NCI-H460 (cell line): ENCODE results near the gene TXNDC11. TPM values are rescaled to one million over a fixed set of nuclear protein-coding genes. Genes with fewer than 3 reads are reported as not detected.

ENCODE experiments used
- DNase-seq: peaks from one replicate; pipeline ENCODE4 v3.0.0-alpha.2; 2016; ENCODE audit warnings: low read depth; ENCODE audit errors: extremely low read depth
- small RNA-seq, 2 experiments: library from RNA; depleted of rRNA; stranded (forward); fragments of <200 nt; gene quantifications; one replicate each; pipeline ENCODE3, GENCODE V24; 2014
- total RNA-seq: library from RNA; depleted of rRNA; stranded (reverse); fragments of >200 nt; shearing (Covaris generic); gene quantifications from 2 replicates; pipeline ENCODE4 v1.2.3, GENCODE V29; 2014; rRNA removed

Gene TXNDC11
- total RNA-seq, 1 experiment from 2014 or later: 32.9 TPM

GRCh38 chr16:11635113-11635652 lies 107.5 kb downstream of the TXNDC11 start:
- DNase-seq: no peak

DNA sequence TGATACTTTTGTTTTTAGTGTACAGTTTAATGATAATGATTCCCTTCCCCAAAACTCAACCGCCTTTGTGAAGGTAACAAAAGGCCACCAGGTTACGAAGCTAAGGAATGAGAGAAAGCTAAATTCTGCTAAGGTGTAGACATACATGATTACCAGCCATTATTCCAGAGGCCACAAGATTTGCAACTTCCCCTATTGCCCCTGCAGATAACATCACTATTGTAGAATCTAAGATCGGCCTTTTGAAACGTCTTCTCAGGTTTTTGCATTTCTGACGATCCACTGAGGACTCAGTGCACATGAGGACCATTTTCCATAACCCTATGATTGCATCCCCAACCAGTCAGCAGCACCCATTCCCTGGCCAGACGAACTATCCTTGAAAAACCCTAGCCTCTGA lies 108.3 kb downstream of the TXNDC11 start:
- no peak for DNase-seq

GRCh38 chr16:11633113-11633512 lies 109.5 kb downstream of the TXNDC11 start:
- DNase-seq: no peak

- no peak for DNase-seq
These were observed 110.2 kb downstream of the TXNDC11 start for GRCh38 chr16:11632455-11632939.

DNA sequence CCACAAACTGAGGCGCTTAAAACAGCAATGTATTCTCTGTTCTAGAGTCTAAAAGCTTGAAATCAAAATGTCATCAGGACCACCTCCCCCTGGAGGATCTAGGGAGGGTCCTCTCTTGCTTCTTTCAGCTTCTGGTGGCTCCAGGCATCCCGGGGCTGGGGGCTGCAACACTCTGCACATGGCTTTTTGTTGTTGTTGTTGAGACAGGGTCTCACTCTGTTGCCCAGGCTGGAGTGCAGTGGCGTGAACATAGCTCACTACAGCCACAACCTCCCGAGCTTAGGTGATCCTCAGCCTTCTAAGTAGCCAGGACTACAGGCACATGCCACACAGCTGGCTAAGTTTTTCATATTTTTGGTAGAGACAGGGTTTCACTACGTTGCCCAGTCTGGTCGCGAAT lies 111.4 kb downstream of the TXNDC11 start:
- DNase-seq: no peak

DNA sequence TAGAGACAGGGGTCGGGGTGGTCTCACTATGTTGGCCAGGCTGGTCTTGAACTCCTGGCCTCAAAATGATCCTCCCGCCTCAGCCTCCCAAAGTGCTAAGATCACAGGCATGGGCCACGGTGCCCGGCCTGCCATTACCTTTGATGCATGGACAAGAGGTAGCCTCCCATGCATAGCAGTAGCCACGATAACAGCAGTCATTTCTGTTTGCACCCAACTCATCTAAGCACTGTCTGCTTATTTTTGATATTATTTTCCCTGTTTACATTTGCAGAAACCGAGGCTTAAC lies 111.9 kb downstream of the TXNDC11 start:
- no peak for DNase-seq

DNA sequence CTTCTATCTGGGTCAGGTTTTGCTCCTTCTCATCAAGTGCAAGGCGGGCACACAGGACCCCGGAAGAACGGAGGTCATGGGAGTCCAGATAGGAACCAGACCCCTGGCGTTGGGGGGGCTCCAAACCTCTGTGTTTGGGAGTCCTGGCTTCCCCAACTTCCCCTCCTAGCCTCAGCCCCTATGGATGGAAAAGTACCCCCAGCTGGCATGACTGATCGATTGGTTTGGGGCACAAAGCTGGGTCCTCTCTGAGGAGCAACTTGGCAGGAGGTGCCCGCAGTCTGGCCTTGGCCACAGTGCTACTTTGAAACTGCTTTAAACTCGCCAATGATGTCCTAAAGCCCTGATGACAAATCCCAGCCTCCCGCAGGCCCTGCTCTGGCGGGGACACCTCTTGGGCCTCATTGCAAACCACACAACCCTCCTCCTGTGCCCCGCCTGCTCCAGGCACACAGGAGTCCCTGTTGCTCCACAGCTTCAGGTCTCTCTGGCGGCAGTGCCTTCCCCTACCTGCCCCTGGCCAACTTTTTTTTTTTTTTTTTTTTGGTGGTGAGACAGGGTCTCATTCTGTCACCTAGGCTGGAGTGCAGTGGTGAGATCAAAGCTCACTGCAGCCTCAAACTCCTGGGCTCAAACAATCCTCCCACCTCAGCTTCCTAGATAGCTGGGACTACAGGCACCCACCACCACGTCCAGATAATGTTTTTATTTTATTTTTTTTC lies 112.5 kb downstream of the TXNDC11 start:
- no peak for DNase-seq

Small RNA genes lying within 50 kb of the gene (small RNA-seq; reads per million reads assigned to genes)
- gene RF00017: 0 reads per million in 2 experiments

Other genes starting within 250 kb of the TXNDC11 start
- 58.2 and 63.5 TPM in 2 replicates for gene LITAF, start 155.9 kb downstream of the TXNDC11 start, total RNA-seq
- 2.0 and 2.3 TPM in 2 replicates for gene SNN, start 74.4 kb downstream of the TXNDC11 start, total RNA-seq
- gene ZC3H7A, start 54.4 kb upstream of the TXNDC11 start, total RNA-seq: 19.1 and 20.5 TPM in 2 replicates
- 445 and 524 TPM in 2 replicates for gene RSL1D1, start 108.7 kb upstream of the TXNDC11 start, total RNA-seq
- gene GSPT1, start 173.1 kb upstream of the TXNDC11 start, total RNA-seq: 114 and 120 TPM in 2 replicates
- gene NPIPB2, start 199.2 kb upstream of the TXNDC11 start, total RNA-seq: 5.5 and 8.1 TPM in 2 replicates
- not detected in 2 replicates for gene TNFRSF17, start 222.4 kb upstream of the TXNDC11 start, total RNA-seq
- gene SNX29, start 233.9 kb upstream of the TXNDC11 start, total RNA-seq: 3.8 and 4.5 TPM in 2 replicates